Measurements from ENCODE around the gene GPX4. TPM values are rescaled to one million over a fixed set of nuclear protein-coding genes. Genes with fewer than 3 reads are reported as not detected.

The GPX4 gene
- total RNA-seq, 1 donor from 2014 or later: 239 TPM

- ATAC-seq: peak; percentile 28
- intact Hi-C loops (cut with DNase I): no loop called here
- no peak for DNase-seq (ENCODE audit: low spot score)
Observed at GRCh38 chr19:1155352-1156304, 51.8 kb downstream of the GPX4 start.

Other genes with a start within 250 kb of the GPX4 start
- gene CFD, start 244.3 kb upstream of the GPX4 start, total RNA-seq: 405 TPM
- 55.7 TPM for gene MED16, start 210.8 kb upstream of the GPX4 start, total RNA-seq
- not detected for gene RNU6-9, start 210.5 kb upstream of the GPX4 start, total RNA-seq
- 48.9 TPM for gene R3HDM4, start 190.8 kb upstream of the GPX4 start, total RNA-seq
- gene KISS1R, start 186.7 kb upstream of the GPX4 start, total RNA-seq: not detected
- gene ARID3A, start 178.0 kb upstream of the GPX4 start, total RNA-seq: 13.6 TPM
- gene WDR18, start 119.6 kb upstream of the GPX4 start, total RNA-seq: 20.3 TPM
- gene GRIN3B, start 103.6 kb upstream of the GPX4 start, total RNA-seq: not detected
- gene TMEM259, start 82.9 kb upstream of the GPX4 start, total RNA-seq: 146 TPM
- not detected for gene RNU6-2, start 82.5 kb upstream of the GPX4 start, total RNA-seq
- 120 TPM for gene CNN2, start 77.4 kb upstream of the GPX4 start, total RNA-seq
- 17.3 TPM for gene ABCA7, start 63.9 kb upstream of the GPX4 start, total RNA-seq
- gene ARHGAP45, start 36.8 kb upstream of the GPX4 start, total RNA-seq: 26.2 TPM
- 99.8 TPM for gene POLR2E, start 8.6 kb upstream of the GPX4 start, total RNA-seq
- gene SBNO2, start 70.3 kb downstream of the GPX4 start, total RNA-seq: 131 TPM
- 57.2 TPM for gene STK11, start 101.8 kb downstream of the GPX4 start, total RNA-seq
- 2.9 TPM for gene CBARP, start 134.0 kb downstream of the GPX4 start, total RNA-seq
- 90.9 TPM for gene ATP5F1D, start 137.8 kb downstream of the GPX4 start, total RNA-seq
- 117 TPM for gene MIDN, start 144.6 kb downstream of the GPX4 start, total RNA-seq
- gene CIRBP, start 165.3 kb downstream of the GPX4 start, total RNA-seq: 550 TPM
- 21.4 TPM for gene FAM174C, start 171.5 kb downstream of the GPX4 start, total RNA-seq
- gene EFNA2, start 181.9 kb downstream of the GPX4 start, total RNA-seq: not detected